Nephron progenitor cell (in vitro differentiated cells): ENCODE data around the gene ITGAD.

Experiments
- DNase-seq: peaks from one replicate; pipeline ENCODE4 v3.0.0; 2021
- H3K27ac Mint-ChIP-seq: 2 replicates; pipeline ENCODE4 v1.8.0; 2021; ENCODE audit warnings: mild to moderate bottlenecking, moderate library complexity, mixed read lengths
- H3K27me3 Mint-ChIP-seq: 2 replicates; pipeline ENCODE4 v1.8.0; 2021; ENCODE audit warnings: mild to moderate bottlenecking, low read depth, mixed read lengths; ENCODE audit not compliant: poor library complexity
- H3K36me3 Mint-ChIP-seq: 2 replicates; pipeline ENCODE4 v1.8.0; 2021; ENCODE audit warnings: low read depth, mixed read lengths
- H3K4me1 Mint-ChIP-seq: 2 replicates; pipeline ENCODE4 v1.8.0; 2021; ENCODE audit warnings: mixed read lengths
- H3K4me3 Mint-ChIP-seq: 2 replicates; pipeline ENCODE4 v1.8.0; 2021; ENCODE audit warnings: mild to moderate bottlenecking, moderate library complexity, mixed read lengths
- H3K9me3 Mint-ChIP-seq: 2 replicates; pipeline ENCODE4 v1.8.0; 2021; ENCODE audit warnings: mild to moderate bottlenecking, moderate library complexity, mixed read lengths
- CTCF ChIP-seq: fragments of 200-600 bp; sonication (generic); IDR thresholded peaks from 2 replicates; pipeline ENCODE4 v1.5.0; 2021; ENCODE audit warnings: antibody characterized with exemption

Gene ITGAD

GRCh38 chr16:31471241-31471874, 78.2 kb downstream of the ITGAD start:
- Mint-ChIP-seq H3K36me3 (peaks cover 13% of the 10 kb centered on the region), H3K27me3 (peaks cover 46% of the 10 kb centered on the region), H3K27ac (no peak overlapping the region), H3K9me3 (no peaks in the 10 kb centered on the region), H3K4me3 (peak overlapping the region; percentile 85), H3K4me1 (peaks cover 18% of the 10 kb centered on the region)
- no peak for TF ChIP-seq CTCF
- DNase-seq = no peak

- peak within 1 kb of the TSS; percentile 85 for H3K4me3 Mint-ChIP-seq
- H3K4me1 Mint-ChIP-seq = peaks cover 21% of the 10 kb centered on the region
- H3K27me3 Mint-ChIP-seq = peaks cover 54% of the 10 kb centered on the region
- TF ChIP-seq CTCF = no peak
- H3K9me3 Mint-ChIP-seq = no peaks in the 10 kb centered on the region
- H3K27ac Mint-ChIP-seq = no peak within 1 kb of the TSS
- peaks cover 9% of the 10 kb centered on the region for H3K36me3 Mint-ChIP-seq
- peak; percentile 52 for DNase-seq
Measured at GRCh38 chr16:31471875-31472708, 79.0 kb downstream of the ITGAD start, which contains the start of gene TGFB1I1. TSS of gene TGFB1I1 (plus strand) at chr16:31472152. CDS start at chr16:31472189, 37 bp downstream.

GRCh38 chr16:31472709-31473203, 79.6 kb downstream of the ITGAD start:
- H3K9me3 Mint-ChIP-seq = no peaks in the 10 kb centered on the region
- H3K27ac Mint-ChIP-seq = no peak overlapping the region
- peaks cover 24% of the 10 kb centered on the region for H3K4me1 Mint-ChIP-seq
- peaks cover 60% of the 10 kb centered on the region for H3K27me3 Mint-ChIP-seq
- H3K36me3 Mint-ChIP-seq = peaks cover 6% of the 10 kb centered on the region
- TF ChIP-seq CTCF = peak; percentile 50
- DNase-seq = peak; percentile 59
- H3K4me3 Mint-ChIP-seq = peak overlapping the region; percentile 85

- Mint-ChIP-seq H3K27me3 (peaks cover 66% of the 10 kb centered on the region), H3K9me3 (no peaks in the 10 kb centered on the region), H3K4me3 (peak overlapping the region; percentile 85), H3K4me1 (peaks cover 30% of the 10 kb centered on the region), H3K27ac (no peak overlapping the region), H3K36me3 (peaks cover 6% of the 10 kb centered on the region)
- no peak for DNase-seq
- TF ChIP-seq CTCF = no peak
Measured at GRCh38 chr16:31473264-31473984, 80.3 kb downstream of the ITGAD start.

- TF ChIP-seq CTCF = no peak
- Mint-ChIP-seq H3K4me3 (no peak overlapping the region), H3K27ac (no peak overlapping the region), H3K27me3 (peaks cover 70% of the 10 kb centered on the region), H3K4me1 (peaks cover 30% of the 10 kb centered on the region), H3K36me3 (peaks cover 6% of the 10 kb centered on the region), H3K9me3 (no peaks in the 10 kb centered on the region)
- DNase-seq = no peak
Measured at GRCh38 chr16:31474173-31474714, 81.1 kb downstream of the ITGAD start.
